ENCODE results near the gene AIPL1.

DNA sequence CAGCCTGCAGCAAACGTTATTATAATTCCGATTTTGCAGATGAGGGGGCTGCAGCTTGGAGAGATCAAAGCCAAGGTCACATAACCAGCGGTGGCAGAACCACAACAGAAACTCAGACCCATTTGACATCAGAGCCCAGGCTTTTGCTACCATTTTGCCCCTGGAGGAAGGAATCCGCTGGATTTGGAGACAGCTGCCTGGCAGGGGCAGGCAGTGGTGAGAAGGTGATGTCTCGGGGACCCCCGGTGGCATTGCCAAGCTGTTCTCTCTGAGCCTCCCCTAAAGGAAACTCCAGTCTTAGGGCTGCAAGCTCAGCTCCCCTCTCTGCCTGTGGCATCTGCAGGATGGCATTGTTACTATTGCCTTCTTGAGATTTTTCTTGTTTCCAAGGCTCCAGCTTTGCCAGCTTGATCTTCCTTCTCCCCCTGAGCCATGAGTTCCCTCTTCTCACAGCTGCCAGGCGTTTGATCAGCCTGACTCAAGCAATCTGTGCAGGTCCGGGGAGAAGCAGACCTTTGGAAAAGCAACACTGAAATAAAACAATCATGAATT lies 40.8 kb downstream of the AIPL1 start:
- TF ChIP-seq, protein P1, sequence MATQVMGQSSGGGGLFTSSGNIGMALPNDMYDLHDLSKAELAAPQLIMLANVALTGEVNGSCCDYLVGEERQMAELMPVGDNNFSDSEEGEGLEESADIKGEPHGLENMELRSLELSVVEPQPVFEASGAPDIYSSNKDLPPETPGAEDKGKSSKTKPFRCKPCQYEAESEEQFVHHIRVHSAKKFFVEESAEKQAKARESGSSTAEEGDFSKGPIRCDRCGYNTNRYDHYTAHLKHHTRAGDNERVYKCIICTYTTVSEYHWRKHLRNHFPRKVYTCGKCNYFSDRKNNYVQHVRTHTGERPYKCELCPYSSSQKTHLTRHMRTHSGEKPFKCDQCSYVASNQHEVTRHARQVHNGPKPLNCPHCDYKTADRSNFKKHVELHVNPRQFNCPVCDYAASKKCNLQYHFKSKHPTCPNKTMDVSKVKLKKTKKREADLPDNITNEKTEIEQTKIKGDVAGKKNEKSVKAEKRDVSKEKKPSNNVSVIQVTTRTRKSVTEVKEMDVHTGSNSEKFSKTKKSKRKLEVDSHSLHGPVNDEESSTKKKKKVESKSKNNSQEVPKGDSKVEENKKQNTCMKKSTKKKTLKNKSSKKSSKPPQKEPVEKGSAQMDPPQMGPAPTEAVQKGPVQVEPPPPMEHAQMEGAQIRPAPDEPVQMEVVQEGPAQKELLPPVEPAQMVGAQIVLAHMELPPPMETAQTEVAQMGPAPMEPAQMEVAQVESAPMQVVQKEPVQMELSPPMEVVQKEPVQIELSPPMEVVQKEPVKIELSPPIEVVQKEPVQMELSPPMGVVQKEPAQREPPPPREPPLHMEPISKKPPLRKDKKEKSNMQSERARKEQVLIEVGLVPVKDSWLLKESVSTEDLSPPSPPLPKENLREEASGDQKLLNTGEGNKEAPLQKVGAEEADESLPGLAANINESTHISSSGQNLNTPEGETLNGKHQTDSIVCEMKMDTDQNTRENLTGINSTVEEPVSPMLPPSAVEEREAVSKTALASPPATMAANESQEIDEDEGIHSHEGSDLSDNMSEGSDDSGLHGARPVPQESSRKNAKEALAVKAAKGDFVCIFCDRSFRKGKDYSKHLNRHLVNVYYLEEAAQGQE (IDR thresholded peaks at IDR 0.05; ENCODE audit: insufficient read depth in 1 of 2, low read depth in 2 of 2, low read length in 2 of 2): no peak
- TF ChIP-seq POLR2AphosphoS5 (IDR thresholded peaks at IDR 0.05; ENCODE audit: low read depth, low read length) (no peak), SIN3A (IDR thresholded peaks at IDR 0.05; ENCODE audit: borderline replicate concordance, insufficient read depth, low read length) (no peak)
